Lung (tissue), 12 donors: Measurements from ENCODE around the gene CACNA1I. TPM values are rescaled to one million over a fixed set of nuclear protein-coding genes. Genes with fewer than 3 reads are reported as not detected.

ENCODE experiments used
- ATAC-seq: fragments of 200-7000 bp; cut with Tn5 transposase; one replicate; pipeline ENCODE4 v1.9.1; 2020; ENCODE audit warnings: moderate number of reproducible peaks; ENCODE audit not compliant: insufficient read depth, low FRiP score
- DNase-seq, 3 donors: peaks; one replicate each; pipeline ENCODE4 v3.0.0-alpha.2; 2013 to 2017
- H3K27ac ChIP-seq, 2 donors: one replicate each; pipeline ENCODE4 v1.5.1; 2013; ENCODE audit warnings: mild to moderate bottlenecking in 2 of 2, moderate library complexity in 2 of 2, control low read depth in 1 of 2, inconsistent platforms in 1 of 2, low read depth in 1 of 2, low read length in 1 of 2
- H3K27me3 ChIP-seq, 3 donors: one replicate each; pipeline ENCODE4 v1.5.1; 2013; ENCODE audit warnings: low read length in 2 of 3; ENCODE audit not compliant: control insufficient read depth in 3 of 3, insufficient read depth in 3 of 3
- H3K36me3 ChIP-seq, 4 donors: one replicate each; pipeline ENCODE4 v1.5.1; 2013; ENCODE audit warnings: low read length in 4 of 4, mild to moderate bottlenecking in 1 of 4, moderate library complexity in 1 of 4; ENCODE audit not compliant: control insufficient read depth in 4 of 4, insufficient read depth in 4 of 4
- H3K4me1 ChIP-seq, 5 donors: one replicate each; pipeline ENCODE4 v1.5.1; 2013; ENCODE audit warnings: low read length in 5 of 5, mild to moderate bottlenecking in 2 of 5, moderate library complexity in 1 of 5; ENCODE audit not compliant: control insufficient read depth in 5 of 5, insufficient read depth in 5 of 5
- H3K4me3 ChIP-seq: one replicate; pipeline ENCODE4 v1.5.1; 2013; ENCODE audit warnings: mild to moderate bottlenecking, control low read depth, moderate library complexity
- H3K9ac ChIP-seq, 2 donors: one replicate each; pipeline ENCODE4 v1.5.1; 2013; ENCODE audit warnings: low read length in 2 of 2, control low read depth in 1 of 2; ENCODE audit not compliant: insufficient read depth in 1 of 2
- H3K9me3 ChIP-seq, 4 donors: one replicate each; pipeline ENCODE4 v1.5.1; 2013; ENCODE audit warnings: low read length in 3 of 4, mild to moderate bottlenecking in 1 of 4, moderate library complexity in 1 of 4; ENCODE audit not compliant: control insufficient read depth in 4 of 4, insufficient read depth in 3 of 4
- WGBS, 2 donors: extraction: QIAGEN DNeasy Blood & Tissue Kit; methylation state at CpG; one replicate each; pipeline ENCODE4 v1.1.7; 2013; 5-methylcytosine and 5-hydroxymethylcytosine counted together
- polyA plus RNA-seq, 2 donors: library from polyadenylated mRNA; stranded (reverse); fragments of 200-250 nt; gene quantifications; one replicate each; pipeline ENCODE4 v1.2.1, GENCODE V29; 2013
- total RNA-seq, 2 donors: library from RNA; depleted of rRNA in 1 of 2; stranded (reverse); fragments of >200 nt in 1 of 2; gene quantifications; one replicate each; pipeline ENCODE4 v1.2.1, GENCODE V29; 2014 to 2021
- TF ChIP-seq, protein P1 (sequence below): IDR thresholded peaks from 2 replicates; pipeline ENCODE4 v1.5.1; 2012; ENCODE audit warnings: mild to moderate bottlenecking; ENCODE audit errors: control extremely low read depth, extremely low read depth
- donor health status: control.
- donor health status: control.
- donor health status: Bipolar disorder and iron deficiency.
- donor health status: healthy.
- donor health status: DM: yes; HTN: yes; CAD: no.

The CACNA1I gene
- total and polyA plus RNA-seq, 4 donors = 0.07 to 0.22 (median 0.16) TPM

DNA sequence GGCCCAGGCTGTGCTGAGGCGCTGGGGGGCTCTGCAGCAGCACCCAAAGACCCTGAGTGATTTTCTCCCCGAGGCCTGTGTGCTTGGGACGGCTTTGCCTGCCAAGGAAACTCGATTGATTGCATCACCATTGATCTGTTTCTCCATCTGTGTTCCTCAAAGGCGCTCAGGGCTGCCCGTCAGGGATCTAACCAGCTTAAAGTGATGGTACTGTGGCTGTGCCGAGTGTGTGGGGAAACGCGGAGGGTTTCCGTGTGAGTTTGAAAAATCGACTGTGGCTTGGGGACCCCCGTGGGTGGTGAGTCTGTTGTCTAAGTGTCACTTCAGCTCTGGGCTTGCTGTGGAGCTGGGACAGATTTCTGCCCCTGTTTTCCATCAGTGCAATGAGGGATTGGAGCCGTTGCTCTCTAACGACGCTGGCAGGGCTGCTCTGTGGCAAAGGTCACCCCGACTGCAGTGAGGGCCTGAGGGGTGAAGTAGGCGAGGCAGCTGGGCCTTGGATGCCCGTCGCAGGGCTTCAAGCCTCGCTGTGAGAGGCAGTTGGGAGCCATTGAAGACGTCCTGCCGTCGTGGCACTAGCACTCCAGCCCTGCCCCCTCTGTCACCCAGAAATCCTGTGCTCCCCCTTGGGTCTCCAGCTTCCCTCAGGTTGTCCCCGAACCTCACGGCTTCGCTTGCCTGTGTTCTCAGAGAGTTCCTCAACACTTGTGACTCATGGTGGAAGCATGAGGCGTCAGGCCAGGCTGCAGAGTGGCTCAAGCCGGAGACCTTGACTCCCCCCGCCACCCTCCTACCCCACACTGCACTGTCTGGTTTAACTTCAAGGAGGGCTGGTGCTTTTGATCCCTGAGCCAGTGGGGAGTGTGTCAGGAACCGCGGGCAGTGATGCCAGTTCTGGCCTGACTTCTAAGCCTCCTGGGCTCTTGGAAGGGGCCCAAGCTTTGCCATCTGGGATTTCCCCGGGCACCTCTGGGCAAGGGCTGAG, 21.8 kb downstream of the CACNA1I start:
- peak in 2 of 3 donors; percentile 6 to 38 for DNase-seq
- Histone ChIP-seq H3K4me1 (peaks cover 0 to 4% (median 0%) of the 10 kb centered on the region in 5 donors), H3K4me3 (no peak overlapping the region)

DNA sequence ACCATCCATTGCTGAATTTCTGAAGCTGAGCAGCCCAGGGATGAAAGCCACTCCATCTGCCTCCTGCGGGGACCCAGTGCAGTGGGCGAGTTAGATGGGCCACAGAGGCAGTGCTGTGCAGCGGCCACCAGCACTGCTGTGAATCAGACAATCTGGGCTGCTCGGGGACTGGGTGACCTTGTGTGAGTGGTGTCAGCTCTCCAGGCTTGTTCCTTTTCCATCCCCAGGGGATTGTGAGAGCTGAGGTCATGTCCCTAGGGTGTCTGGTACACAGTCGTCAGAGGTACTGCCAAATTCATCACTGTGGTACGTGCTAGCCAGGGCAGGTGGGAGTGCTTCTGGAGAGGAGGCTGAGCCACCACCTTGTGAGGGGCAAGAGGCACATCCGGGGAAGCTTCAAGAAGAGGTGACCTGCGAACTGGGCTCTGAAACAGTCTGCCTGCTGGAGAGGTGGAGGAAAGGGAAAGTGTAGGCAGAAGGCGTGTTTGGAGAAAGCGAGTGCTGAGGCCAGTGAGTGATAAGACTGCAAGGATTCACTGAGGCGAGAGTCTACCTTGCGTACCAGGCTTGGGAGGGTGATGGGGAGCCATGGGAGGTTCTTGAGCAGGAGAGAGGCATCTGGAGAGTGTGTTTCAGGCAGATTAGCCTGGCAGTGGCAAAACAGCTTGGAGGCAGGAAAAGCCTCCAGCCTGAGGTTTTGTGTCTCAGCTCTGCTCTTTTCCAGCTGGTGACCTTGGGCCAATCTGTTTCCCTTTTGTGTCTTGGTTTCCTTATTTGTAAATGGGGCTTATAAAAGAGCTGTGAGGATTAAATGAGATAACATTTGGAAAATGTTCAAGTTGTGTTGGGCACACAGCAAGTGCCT, 22.7 kb downstream of the CACNA1I start:
- H3K9me3 ChIP-seq = no peaks in the 10 kb centered on the region
- ATAC-seq = no peak
- no peak overlapping the region for H3K27ac ChIP-seq
- TF ChIP-seq, protein P1, sequence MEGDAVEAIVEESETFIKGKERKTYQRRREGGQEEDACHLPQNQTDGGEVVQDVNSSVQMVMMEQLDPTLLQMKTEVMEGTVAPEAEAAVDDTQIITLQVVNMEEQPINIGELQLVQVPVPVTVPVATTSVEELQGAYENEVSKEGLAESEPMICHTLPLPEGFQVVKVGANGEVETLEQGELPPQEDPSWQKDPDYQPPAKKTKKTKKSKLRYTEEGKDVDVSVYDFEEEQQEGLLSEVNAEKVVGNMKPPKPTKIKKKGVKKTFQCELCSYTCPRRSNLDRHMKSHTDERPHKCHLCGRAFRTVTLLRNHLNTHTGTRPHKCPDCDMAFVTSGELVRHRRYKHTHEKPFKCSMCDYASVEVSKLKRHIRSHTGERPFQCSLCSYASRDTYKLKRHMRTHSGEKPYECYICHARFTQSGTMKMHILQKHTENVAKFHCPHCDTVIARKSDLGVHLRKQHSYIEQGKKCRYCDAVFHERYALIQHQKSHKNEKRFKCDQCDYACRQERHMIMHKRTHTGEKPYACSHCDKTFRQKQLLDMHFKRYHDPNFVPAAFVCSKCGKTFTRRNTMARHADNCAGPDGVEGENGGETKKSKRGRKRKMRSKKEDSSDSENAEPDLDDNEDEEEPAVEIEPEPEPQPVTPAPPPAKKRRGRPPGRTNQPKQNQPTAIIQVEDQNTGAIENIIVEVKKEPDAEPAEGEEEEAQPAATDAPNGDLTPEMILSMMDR = no peak
- no peak for DNase-seq
- no peaks in the 10 kb centered on the region for H3K36me3 ChIP-seq
- WGBS, 2 donors = 66 to 77% methylated on average over 12 of the region's 12 CpGs
- H3K27me3 ChIP-seq = peaks cover 3 to 16% (median 4%) of the 10 kb centered on the region in 3 donors
- H3K9ac ChIP-seq = no peak overlapping the region
- peaks cover 0 to 4% (median 0%) of the 10 kb centered on the region in 5 donors for H3K4me1 ChIP-seq
- no peak overlapping the region for H3K4me3 ChIP-seq

More for the DNA sequence above, 21.8 kb downstream of the CACNA1I start:
- 51 to 63% methylated on average over 31 to 32 of the region's 32 CpGs for WGBS, 2 donors
- no peaks in the 10 kb centered on the region for H3K9me3 ChIP-seq
- no peaks in the 10 kb centered on the region for H3K36me3 ChIP-seq
- peaks cover 0 to 9% (median 3%) of the 10 kb centered on the region in 3 donors for H3K27me3 ChIP-seq
- H3K27ac ChIP-seq = no peak overlapping the region
- TF ChIP-seq, protein P1 = no peak
- ATAC-seq = no peak
- H3K9ac ChIP-seq = no peak overlapping the region

DNA sequence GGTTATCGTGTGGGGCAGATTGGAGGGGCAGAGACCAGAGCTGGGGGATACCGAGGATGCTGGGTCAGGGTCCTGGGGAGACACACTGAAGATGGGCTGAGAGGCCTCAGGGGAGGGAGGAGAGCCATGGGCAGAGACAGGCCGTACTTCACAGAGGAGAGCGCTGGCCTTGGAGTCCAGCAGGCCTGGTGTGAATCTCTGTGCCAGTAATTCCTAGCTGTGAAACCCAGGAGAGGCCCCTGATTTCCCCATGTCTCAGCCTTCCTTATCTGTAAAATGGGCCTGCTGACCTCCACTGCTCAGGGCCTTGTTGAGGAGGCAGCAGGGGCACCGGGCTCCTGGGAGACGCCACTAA, 23.4 kb downstream of the CACNA1I start:
- H3K27me3 ChIP-seq = peaks cover 3 to 20% (median 7%) of the 10 kb centered on the region in 3 donors
- no peak overlapping the region for H3K9ac ChIP-seq
- no peak overlapping the region for H3K4me3 ChIP-seq
- no peak for DNase-seq
- H3K27ac ChIP-seq = no peak overlapping the region
- WGBS, 2 donors = 59 to 60% methylated on average over 6 of the region's 6 CpGs
- peaks cover 0 to 4% (median 0%) of the 10 kb centered on the region in 5 donors for H3K4me1 ChIP-seq
- TF ChIP-seq, protein P1 = no peak
- no peak for ATAC-seq
- no peaks in the 10 kb centered on the region for H3K36me3 ChIP-seq
- no peaks in the 10 kb centered on the region for H3K9me3 ChIP-seq
